Stimulated activated CD4-positive, alpha-beta T cell treated with anti-CD3 and anti-CD28 coated beads, Interleukin-2, amount 100 ng/mL, for 24 hours (primary cell): ENCODE data around the gene MPV17.
"Not testable (repeated sequence)": the region's sequence is repeated elsewhere in the genome, so short reads cannot be mapped to it uniquely, and the experiment has no call there.

Experiments
- DNase-seq, 2 donors: peaks; one replicate each; pipeline ENCODE4 v3.0.0-alpha.2; 2020

Gene MPV17

GRCh38 chr2:27322766-27323595 is at the start of gene MPV17:
Gene MPV17 (minus strand): TSS chr2:27323097. CDS start chr2:27322517, 580 bp downstream.
- DNase-seq = peak; percentile 91 to 92

GRCh38 chr2:27370816-27371620 is 48.1 kb upstream of the MPV17 start:
- peak; percentile 39 to 43 for DNase-seq

- DNase-seq = peak; percentile 99
Measured at GRCh38 chr2:27370026-27370815, 47.3 kb upstream of the MPV17 start, which contains the start of the genes EIF2B4 and SNX17. Gene EIF2B4 (minus strand): TSS chr2:27370338. CDS start chr2:27370314, 24 bp downstream. Gene SNX17 (plus strand): TSS chr2:27370616. CDS start chr2:27370744, 128 bp downstream.

GRCh38 chr2:27369471-27370025 is 46.7 kb upstream of the MPV17 start:
- DNase-seq = no peak

- no peak for DNase-seq
Measured at GRCh38 chr2:27363933-27364332, 41.0 kb upstream of the MPV17 start.

- DNase-seq = no peak
Measured at GRCh38 chr2:27362678-27363420, 40.0 kb upstream of the MPV17 start.

GRCh38 chr2:27356382-27357181 is 33.7 kb upstream of the MPV17 start, which contains the start of gene GTF3C2:
Gene GTF3C2 (minus strand): TSS chr2:27356764. CDS start chr2:27343554, 13,210 bp downstream.
- peak; percentile 90 to 92 for DNase-seq

GRCh38 chr2:27356056-27356381 is 33.1 kb upstream of the MPV17 start:
- no peak for DNase-seq

GRCh38 chr2:27354597-27354927 is 31.7 kb upstream of the MPV17 start:
- DNase-seq = no peak

- no peak for DNase-seq
Measured at GRCh38 chr2:27353762-27354596, 31.1 kb upstream of the MPV17 start.

GRCh38 chr2:27353386-27353761 is 30.5 kb upstream of the MPV17 start:
- not testable (repeated sequence) for DNase-seq

GRCh38 chr2:27351802-27352598 is 29.1 kb upstream of the MPV17 start:
- no peak for DNase-seq

- DNase-seq = no peak
Measured at GRCh38 chr2:27350106-27350693, 27.3 kb upstream of the MPV17 start.

GRCh38 chr2:27347641-27348040 is 24.7 kb upstream of the MPV17 start:
- no peak for DNase-seq

GRCh38 chr2:27336173-27336572 is 13.3 kb upstream of the MPV17 start:
- no peak for DNase-seq

- no peak for DNase-seq
Measured at GRCh38 chr2:27335311-27335710, 12.4 kb upstream of the MPV17 start.

- no peak for DNase-seq
Measured at GRCh38 chr2:27324720-27325119, 1.8 kb upstream of the MPV17 start.

GRCh38 chr2:27323596-27324285 is 844 bp upstream of the MPV17 start:
- no peak for DNase-seq
